Measurements from ENCODE around the gene EHBP1L1. TPM values are rescaled to one million over a fixed set of nuclear protein-coding genes. Genes with fewer than 3 reads are reported as not detected.

EHBP1L1 gene
- total RNA-seq, 1 donor from 2014 or later = 4.7 TPM

DNA sequence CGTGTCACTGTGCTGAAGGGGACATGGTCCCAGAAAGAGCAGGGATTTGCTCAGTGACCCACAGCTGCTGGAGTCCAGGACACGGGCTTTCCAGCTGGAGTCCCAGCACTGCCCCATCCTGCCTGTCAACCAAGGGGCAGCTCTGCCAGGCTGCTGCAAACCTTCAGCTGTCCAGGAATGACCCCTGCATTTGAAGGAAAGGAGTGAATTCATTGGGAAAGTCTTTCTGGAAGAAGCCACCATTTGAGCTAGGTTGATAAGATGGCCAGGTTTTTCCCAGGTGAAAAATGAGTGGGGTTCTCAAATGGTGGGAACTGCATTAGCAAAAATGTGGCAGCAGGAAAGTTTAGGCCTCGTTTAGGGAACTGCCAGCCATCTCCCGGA lies 10.4 kb downstream of the EHBP1L1 start:
- peaks cover 11% of the 10 kb centered on the region for H3K36me3 Mint-ChIP-seq (ENCODE audit: low read depth, unreplicated experiment)
- no peaks in the 10 kb centered on the region for H3K9me3 Mint-ChIP-seq (ENCODE audit: unreplicated experiment)
- H3K4me3 Mint-ChIP-seq (ENCODE audit: unreplicated experiment) = peak overlapping the region; percentile 47
- TF ChIP-seq, protein P1, sequence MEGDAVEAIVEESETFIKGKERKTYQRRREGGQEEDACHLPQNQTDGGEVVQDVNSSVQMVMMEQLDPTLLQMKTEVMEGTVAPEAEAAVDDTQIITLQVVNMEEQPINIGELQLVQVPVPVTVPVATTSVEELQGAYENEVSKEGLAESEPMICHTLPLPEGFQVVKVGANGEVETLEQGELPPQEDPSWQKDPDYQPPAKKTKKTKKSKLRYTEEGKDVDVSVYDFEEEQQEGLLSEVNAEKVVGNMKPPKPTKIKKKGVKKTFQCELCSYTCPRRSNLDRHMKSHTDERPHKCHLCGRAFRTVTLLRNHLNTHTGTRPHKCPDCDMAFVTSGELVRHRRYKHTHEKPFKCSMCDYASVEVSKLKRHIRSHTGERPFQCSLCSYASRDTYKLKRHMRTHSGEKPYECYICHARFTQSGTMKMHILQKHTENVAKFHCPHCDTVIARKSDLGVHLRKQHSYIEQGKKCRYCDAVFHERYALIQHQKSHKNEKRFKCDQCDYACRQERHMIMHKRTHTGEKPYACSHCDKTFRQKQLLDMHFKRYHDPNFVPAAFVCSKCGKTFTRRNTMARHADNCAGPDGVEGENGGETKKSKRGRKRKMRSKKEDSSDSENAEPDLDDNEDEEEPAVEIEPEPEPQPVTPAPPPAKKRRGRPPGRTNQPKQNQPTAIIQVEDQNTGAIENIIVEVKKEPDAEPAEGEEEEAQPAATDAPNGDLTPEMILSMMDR (IDR thresholded peaks at IDR 0.05; ENCODE audit: unreplicated experiment) = no peak
- peaks cover 4% of the 10 kb centered on the region for H3K4me1 Mint-ChIP-seq (ENCODE audit: unreplicated experiment)
- peak overlapping the region; percentile 31 for H3K27ac Mint-ChIP-seq (ENCODE audit: unreplicated experiment)
- DNase-seq (ENCODE audit: low spot score) = no peak
- H3K27me3 Mint-ChIP-seq (ENCODE audit: unreplicated experiment) = peaks cover 46% of the 10 kb centered on the region

DNA sequence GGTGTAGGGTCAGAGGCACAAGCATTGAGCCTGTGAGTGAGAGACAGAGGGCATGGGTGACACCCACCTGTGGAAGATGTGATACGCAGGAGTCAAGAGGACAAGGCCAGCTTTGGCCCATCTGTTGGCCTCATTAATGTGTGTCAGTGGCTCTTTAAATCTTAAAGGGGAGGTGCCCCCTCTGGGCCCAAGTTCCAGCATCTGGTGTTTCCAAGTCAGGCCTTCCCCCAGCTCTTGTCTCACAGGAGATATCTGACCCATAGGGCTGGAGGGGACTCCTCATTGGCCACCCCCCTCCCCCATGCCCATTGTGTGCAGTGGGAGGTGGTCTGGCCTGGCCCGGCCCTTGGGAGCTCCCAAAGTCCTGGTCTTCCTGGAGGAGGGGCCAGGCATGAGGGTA lies 10.8 kb downstream of the EHBP1L1 start:
- peaks cover 4% of the 10 kb centered on the region for H3K4me1 Mint-ChIP-seq (ENCODE audit: unreplicated experiment)
- no peak for DNase-seq (ENCODE audit: low spot score)
- TF ChIP-seq, protein P1 (IDR thresholded peaks at IDR 0.05; ENCODE audit: unreplicated experiment) = no peak
- H3K4me3 Mint-ChIP-seq (ENCODE audit: unreplicated experiment) = no peak overlapping the region
- peak overlapping the region; percentile 31 for H3K27ac Mint-ChIP-seq (ENCODE audit: unreplicated experiment)
- peaks cover 47% of the 10 kb centered on the region for H3K27me3 Mint-ChIP-seq (ENCODE audit: unreplicated experiment)
- H3K9me3 Mint-ChIP-seq (ENCODE audit: unreplicated experiment) = no peaks in the 10 kb centered on the region
- H3K36me3 Mint-ChIP-seq (ENCODE audit: low read depth, unreplicated experiment) = peaks cover 11% of the 10 kb centered on the region

DNA sequence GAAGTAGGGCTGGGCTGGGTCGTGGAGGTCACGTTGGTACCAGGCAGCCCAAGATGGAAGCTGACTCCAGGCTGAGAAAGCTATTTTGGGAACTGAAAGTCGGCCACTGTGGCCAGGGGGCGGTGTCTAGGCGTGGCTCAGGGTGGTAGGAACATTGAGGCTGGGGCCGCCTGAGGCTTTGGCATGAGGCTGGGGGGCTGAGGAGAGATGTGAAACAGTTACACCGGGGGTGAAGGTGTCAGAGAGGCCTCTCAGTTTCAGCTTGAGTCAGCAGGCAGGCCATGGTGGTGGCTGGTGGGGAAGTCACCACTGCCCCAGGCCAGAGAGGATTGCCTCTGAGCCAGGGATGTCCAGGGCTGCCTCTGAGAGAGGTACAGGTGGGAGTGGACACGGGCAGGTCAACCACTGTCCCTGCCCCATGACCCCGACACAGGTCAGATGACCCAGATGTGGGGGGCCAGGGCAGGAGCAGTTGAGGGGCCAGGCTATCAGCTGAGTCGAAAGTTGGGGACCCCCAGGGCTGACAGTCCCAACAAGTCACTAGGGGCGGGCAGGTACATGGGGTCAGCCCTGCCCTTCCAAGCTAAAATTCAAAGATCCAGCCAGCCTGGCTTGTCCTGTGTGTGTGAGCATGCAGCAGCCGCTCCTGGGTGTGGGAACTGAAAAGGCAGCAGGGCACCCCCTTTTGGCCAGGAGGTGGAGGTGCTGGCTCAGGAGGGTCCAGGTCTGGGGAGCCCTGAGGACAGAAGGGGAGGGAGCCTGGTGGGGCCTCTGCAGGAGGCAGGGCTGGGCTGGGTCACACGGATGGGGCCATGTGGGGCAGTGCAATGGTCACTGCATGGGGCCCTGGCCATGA lies 12.6 kb downstream of the EHBP1L1 start:
- Mint-ChIP-seq H3K27me3 (ENCODE audit: unreplicated experiment) (peaks cover 37% of the 10 kb centered on the region), H3K36me3 (ENCODE audit: low read depth, unreplicated experiment) (peaks cover 9% of the 10 kb centered on the region), H3K4me3 (ENCODE audit: unreplicated experiment) (no peak overlapping the region), H3K4me1 (ENCODE audit: unreplicated experiment) (peaks cover 2% of the 10 kb centered on the region), H3K27ac (ENCODE audit: unreplicated experiment) (peak overlapping the region; percentile 48), H3K9me3 (ENCODE audit: unreplicated experiment) (no peaks in the 10 kb centered on the region)
- TF ChIP-seq, protein P1 (IDR thresholded peaks at IDR 0.05; ENCODE audit: unreplicated experiment) = peak; percentile 57
- DNase-seq (ENCODE audit: low spot score) = peak; percentile 70

DNA sequence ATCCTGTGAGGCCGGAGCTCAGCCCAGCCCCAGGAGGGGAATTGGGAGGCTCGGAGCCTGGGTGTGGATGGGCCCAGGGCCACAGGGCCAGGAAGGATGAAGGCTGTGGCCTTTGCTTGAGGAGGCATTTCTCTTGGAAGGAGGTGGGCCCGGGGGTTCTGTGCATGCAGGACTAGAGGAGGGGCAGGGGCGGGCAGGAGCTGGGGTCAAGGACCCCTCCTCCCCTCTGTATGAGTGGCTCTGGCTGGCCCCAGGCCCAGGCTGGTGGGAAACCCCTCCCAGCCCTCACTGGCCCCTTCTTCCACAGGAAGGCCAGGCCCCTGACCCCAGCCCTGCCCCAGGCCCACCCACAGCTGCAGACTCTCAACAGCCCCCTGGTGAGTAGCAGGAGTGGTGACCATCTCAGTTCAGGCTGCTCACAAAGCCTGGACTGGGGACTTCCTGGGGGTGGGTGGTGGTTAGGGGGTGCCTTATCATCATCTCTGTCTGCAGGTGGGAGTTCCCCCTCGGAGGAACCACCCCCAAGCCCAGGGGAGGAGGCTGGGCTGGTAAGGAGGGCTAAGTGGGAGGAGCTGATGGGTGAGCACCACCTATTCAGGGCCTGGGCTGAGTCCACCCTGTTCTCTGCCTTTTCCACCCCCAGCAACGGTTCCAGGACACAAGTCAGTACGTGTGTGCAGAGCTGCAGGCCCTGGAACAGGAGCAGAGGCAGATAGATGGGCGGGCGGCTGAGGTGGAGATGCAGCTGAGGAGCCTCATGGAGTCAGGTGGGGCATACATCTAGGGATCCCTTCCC lies 13.8 kb downstream of the EHBP1L1 start:
- Mint-ChIP-seq H3K27me3 (ENCODE audit: unreplicated experiment) (peaks cover 36% of the 10 kb centered on the region), H3K27ac (ENCODE audit: unreplicated experiment) (no peak overlapping the region), H3K36me3 (ENCODE audit: low read depth, unreplicated experiment) (peaks cover 9% of the 10 kb centered on the region), H3K9me3 (ENCODE audit: unreplicated experiment) (no peaks in the 10 kb centered on the region), H3K4me3 (ENCODE audit: unreplicated experiment) (no peak overlapping the region), H3K4me1 (ENCODE audit: unreplicated experiment) (no peaks in the 10 kb centered on the region)
- DNase-seq (ENCODE audit: low spot score) = no peak
- TF ChIP-seq, protein P1 (IDR thresholded peaks at IDR 0.05; ENCODE audit: unreplicated experiment) = no peak

Data from endothelial cell (in vitro differentiated cells).